Measurements from ENCODE around the gene MTFR2.
"Not testable (repeated sequence)": the region's sequence is repeated elsewhere in the genome, so short reads cannot be mapped to it uniquely, and the experiment has no call there.

MTFR2 gene

GRCh38 chr6:136232701-136233100, 17.4 kb downstream of the MTFR2 start:
- DNase-seq: no peak

DNA sequence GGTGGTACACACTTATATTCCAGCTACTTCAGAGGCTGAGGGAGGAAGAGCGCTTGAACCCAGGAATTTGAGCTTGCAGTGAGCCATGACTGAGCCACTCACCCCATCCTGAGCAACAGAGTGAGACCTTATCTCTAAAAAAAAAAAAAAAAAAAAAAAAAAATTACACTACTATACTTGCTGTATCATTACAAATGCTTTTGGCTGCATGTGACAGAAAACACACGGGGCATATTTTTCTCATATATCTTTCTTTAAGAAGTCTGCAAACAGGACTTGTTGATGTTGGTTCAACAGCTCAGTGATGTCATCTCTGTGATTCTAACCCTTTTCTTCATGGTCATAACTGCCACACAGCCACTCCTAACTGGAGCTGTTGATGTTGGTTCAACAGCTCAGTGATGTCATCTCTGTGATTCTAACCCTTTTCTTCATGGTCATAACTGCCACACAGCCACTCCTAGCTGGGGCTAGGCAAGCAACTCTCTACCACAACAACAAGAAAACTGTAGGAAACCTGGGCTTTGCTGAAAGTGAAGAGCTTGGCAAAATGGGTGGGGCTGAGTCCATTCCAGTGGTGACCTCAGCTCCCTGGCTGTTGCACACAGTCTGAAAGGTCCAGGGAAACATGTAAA, 19.8 kb downstream of the MTFR2 start:
- no peak for DNase-seq

DNA sequence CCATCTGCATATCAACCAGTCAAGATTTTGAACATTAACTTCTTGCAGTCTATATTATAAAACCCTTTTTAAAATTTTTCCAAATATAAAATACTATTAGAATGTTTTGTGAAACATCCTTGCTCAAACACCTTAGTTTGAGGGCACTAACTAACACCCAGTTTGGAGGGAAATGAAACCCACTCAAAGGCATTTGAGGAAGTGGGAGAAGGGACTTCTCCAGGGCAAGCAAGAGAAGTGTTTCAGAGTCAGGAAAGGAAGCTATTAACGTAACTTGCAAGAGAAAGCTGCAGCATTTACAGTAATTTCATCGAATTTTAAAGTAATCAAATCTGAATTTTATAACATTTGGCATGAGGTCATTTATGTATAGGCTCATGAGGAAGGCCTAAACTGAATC, 21.3 kb downstream of the MTFR2 start:
- DNase-seq: no peak

- DNase-seq: no peak
These were observed 23.3 kb downstream of the MTFR2 start for GRCh38 chr6:136226674-136227377.

DNA sequence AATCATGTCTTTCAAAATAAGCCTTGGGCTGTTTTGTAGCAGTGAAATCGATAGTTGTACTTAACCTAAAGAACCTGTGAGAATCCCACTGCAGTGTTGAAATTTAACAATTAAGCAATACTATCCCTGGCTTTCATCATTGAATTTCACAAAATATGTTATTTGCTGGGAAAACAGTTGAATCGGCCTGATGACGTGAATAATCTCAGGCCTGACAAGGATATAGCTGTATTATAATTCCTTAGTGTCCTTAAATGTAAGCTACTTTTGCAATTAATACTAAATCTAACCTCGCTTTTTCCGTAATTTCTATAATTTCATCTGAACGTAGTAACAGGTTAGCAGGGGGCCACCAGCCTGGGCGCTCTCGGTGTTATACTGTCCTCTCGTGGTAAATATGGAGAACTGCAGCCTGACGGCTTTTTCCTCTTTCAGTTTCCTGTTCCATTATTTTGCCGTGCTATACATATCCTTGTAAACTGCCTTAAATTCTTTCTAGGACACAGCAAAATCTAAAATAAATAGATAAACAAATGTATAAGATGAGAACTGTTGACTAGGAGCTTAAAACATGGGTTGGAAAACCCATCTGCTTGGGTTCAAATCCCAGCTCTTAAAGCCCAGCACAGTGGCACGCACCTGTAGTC, 24.0 kb downstream of the MTFR2 start:
- no peak for DNase-seq

GRCh38 chr6:136225496-136225895, 24.6 kb downstream of the MTFR2 start:
- no peak for DNase-seq

DNA sequence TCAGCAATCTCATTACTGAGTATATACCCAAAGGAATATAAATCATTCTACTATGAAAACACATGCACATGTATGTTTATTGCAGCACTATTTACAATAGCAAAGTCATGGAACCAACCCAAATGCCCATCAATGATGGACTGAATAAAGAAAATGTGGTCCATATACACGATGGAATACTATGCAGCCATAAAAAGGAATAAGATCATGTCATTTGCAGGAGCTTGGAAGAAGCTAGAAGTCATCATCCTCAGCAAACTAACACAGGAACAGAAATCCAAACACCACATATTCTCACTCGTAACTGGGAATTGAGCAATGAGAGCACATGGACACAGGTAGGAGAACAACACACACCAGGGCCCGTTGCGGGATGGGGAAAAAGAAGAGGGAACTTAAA, 25.1 kb downstream of the MTFR2 start:
- DNase-seq: not testable (repeated sequence)

- DNase-seq: no peak
These were observed 33.4 kb downstream of the MTFR2 start for GRCh38 chr6:136216503-136217401.

GRCh38 chr6:136213853-136214252, 36.3 kb downstream of the MTFR2 start:
- DNase-seq: no peak

DNA sequence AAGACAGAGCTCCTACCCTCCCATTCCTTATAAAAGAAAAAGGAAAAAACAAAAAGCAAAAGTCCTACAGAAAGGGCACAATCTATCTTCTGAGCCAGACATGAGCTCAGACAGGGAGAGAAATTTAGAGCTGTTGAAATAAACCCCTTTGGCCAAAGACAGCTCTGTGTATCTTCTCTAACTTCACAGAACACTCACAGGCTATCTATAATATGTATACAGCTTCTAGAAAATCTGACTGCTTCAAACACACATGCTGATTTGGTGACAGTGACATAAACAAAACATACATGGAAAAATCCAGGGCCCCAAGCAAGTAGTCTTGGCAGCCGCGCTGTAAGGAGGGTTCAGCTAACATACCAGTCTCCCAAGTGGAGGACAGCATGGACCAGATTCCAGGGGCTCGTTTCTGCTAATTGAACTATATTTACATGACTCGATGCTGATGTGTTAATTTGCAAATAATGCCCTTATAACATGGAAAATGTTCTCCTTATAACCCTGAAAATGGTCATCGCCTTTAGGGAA, 37.0 kb downstream of the MTFR2 start:
- DNase-seq: no peak

DNA sequence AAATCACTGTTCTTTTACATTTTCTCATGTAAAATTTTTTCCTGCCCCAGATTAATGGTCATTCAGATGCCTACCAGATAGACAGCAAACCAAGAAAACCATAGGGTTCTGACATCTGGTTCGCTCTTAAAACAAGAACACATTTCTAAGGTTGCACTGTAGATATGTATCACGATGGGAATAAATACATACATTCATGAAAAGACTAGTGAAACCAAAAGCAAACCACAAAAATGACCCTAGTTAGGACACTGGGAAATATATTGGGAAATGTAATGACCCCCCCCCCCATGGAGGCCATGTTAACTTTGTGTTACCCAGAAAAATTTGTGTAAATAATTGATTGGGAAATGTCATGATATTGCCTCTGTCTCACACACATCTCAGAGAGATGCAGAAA, 37.5 kb downstream of the MTFR2 start:
- no peak for DNase-seq

DNA sequence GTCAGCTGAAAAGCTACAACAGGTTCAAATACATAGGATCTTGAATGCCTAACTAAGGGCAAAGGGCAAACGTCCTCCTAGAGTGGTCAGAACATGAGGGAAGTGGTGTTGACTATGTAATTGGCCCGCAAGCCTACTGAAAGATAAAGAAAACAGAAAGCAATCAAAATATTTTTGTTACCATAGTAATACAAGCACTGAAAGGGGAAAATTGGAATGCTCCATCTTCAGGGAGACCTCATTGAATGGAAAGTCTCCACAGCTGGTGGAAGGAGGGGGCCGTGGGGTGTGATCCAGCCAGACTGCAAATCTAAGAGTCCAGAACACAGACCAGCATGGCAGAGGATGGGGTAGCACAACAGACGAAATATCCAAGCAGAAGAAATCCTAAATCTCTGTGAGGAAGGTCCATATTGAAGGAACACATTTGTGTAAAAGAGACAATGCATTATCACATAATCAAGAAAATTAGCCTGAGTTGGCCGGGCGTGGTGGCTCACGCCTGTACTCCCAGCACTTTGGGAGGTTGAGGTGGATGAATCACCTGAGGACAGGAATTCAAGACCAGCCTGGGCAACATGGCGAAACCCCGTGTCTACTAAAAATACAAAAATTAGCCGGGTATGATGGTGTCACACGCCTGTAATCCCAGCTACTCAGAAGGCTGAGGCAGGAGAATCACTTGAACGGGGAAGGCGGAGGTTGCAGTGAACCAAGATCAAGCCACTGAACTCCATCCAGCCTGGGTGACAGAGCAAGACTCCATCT, 39.5 kb downstream of the MTFR2 start:
- no peak for DNase-seq

- DNase-seq: no peak
These were observed 40.6 kb downstream of the MTFR2 start for GRCh38 chr6:136209496-136209895.

GRCh38 chr6:136208783-136209182, 41.3 kb downstream of the MTFR2 start:
- no peak for DNase-seq

GRCh38 chr6:136201732-136202131, 48.4 kb downstream of the MTFR2 start:
- no peak for DNase-seq

- no peak for DNase-seq
These were observed 57.2 kb downstream of the MTFR2 start for GRCh38 chr6:136192902-136193301.

- DNase-seq: no peak
These were observed 58.4 kb downstream of the MTFR2 start for GRCh38 chr6:136191606-136192312.

DNA sequence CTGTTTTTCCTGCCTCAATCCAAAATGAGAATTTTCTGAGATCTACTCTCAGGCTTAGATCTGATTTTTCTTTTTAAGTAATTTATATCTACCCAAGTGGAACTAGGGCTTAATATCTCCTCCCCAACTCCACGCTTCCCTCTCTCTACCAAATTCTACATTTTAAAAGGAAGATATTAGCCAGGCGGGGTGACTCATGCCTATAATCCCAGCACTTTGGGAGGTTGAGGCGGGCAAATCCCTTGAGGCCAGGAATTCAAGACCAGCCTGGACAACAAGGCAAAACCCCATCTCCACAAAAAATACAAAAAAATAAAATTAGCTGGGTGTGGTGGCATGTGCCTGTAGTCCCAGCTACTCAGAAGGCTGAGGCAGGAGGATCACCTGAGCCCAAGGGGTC, 61.0 kb downstream of the MTFR2 start:
- DNase-seq: no peak

- DNase-seq: no peak
These were observed 61.6 kb downstream of the MTFR2 start for GRCh38 chr6:136188486-136188885.

DNA sequence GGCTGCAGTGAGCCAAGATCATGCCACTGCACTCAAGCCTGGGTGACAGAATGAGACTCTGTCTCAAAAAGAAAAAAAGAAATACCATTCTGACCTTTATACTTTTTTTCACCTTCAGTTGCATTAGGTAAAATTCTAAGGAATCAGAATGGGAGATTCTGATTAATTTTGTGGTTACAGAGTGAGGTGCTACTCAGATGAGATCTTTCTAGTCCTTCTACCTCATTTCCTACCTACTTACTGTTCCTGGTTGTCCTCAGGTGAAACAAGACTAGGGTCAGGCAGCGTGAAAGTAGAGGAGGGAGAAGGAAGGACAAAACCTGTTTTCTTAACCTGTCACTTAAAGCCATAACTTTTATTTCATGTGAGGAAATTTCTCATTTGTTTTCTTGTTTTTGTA, 63.7 kb downstream of the MTFR2 start:
- no peak for DNase-seq

DNA sequence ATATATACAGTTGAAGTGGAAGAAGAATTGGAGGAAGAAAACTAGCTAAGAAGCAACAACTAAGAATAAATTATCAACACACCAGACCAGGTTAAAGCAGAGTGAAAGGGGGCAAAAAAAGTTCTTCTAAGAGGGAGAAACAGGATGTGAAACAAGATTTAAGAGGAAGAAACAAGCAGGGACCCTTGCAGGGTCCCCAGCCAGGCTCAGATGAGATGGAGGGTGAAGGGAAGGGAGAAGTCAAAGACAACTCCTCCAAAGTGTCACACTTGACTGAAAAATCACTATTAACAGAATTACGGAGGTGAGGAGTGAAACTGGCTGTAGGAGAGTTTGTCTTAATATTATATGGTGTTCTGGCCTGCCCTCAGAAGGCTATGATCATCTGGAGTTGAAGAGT, 65.4 kb downstream of the MTFR2 start:
- no peak for DNase-seq

GRCh38 chr6:136181861-136182260, 68.2 kb downstream of the MTFR2 start:
- no peak for DNase-seq
